OCI-LY1 (cell line): Measurements from ENCODE around the gene CRABP1.

Experiments
- H2AFZ ChIP-seq: fragments of 200-600 bp; sonication (generic), shearing (Covaris generic); 2 replicates; pipeline ENCODE4 v1.6.0; 2014; ENCODE audit warnings: antibody characterized with exemption, mild to moderate bottlenecking, low read length
- H3F3A ChIP-seq: fragments of 200-600 bp; sonication (generic), shearing (Covaris generic); 2 replicates; pipeline ENCODE4 v1.6.0; 2014; ENCODE audit warnings: mild to moderate bottlenecking, antibody characterized with exemption, low read length, moderate library complexity; ENCODE audit not compliant: insufficient read depth
- H3K27ac ChIP-seq: fragments of 200-600 bp; sonication (generic); 2 replicates; pipeline ENCODE4 v1.5.1; 2014; ENCODE audit warnings: low read length, mixed run types, mild to moderate bottlenecking, low read depth; ENCODE audit not compliant: poor library complexity, severe bottlenecking
- H3K27me3 ChIP-seq: fragments of 200-600 bp; sonication (generic); 2 replicates; pipeline ENCODE4 v1.6.0; 2014; ENCODE audit warnings: antibody characterized with exemption, mild to moderate bottlenecking, low read length, moderate library complexity; ENCODE audit not compliant: insufficient read depth
- H3K36me3 ChIP-seq: fragments of 200-600 bp; sonication (generic); 2 replicates; pipeline ENCODE4 v1.6.1; 2014; ENCODE audit warnings: mild to moderate bottlenecking, antibody characterized with exemption, low read length, moderate library complexity, mixed read lengths; ENCODE audit not compliant: insufficient read depth
- H3K4me1 ChIP-seq: fragments of 200-600 bp; sonication (generic); 2 replicates; pipeline ENCODE4 v1.5.1; 2014; ENCODE audit warnings: mild to moderate bottlenecking, low read length, moderate library complexity; ENCODE audit not compliant: insufficient read depth, severe bottlenecking
- H3K4me2 ChIP-seq: fragments of 200-600 bp; sonication (generic), shearing (Covaris generic); 2 replicates; pipeline ENCODE4 v1.6.1; 2014; ENCODE audit warnings: low read length
- H3K4me3 ChIP-seq: fragments of 200-600 bp; sonication (generic); 2 replicates; pipeline ENCODE4 v1.5.1; 2014; ENCODE audit warnings: low read length, low read depth, mild to moderate bottlenecking, mixed read lengths; ENCODE audit not compliant: poor library complexity, severe bottlenecking
- H3K79me2 ChIP-seq: fragments of 200-600 bp; shearing (Covaris generic); 2 replicates; pipeline ENCODE4 v1.6.1; 2016; ENCODE audit warnings: mixed run types, low read length, mixed read lengths; ENCODE audit not compliant: insufficient read depth
- H3K9ac ChIP-seq: fragments of 200-600 bp; sonication (generic), shearing (Covaris generic); 2 replicates; pipeline ENCODE4 v1.6.1; 2014; ENCODE audit warnings: mild to moderate bottlenecking, low read length, mixed read lengths
- H3K9me2 ChIP-seq: fragments of 200-600 bp; sonication (generic), shearing (Covaris generic); 2 replicates; pipeline ENCODE4 v1.6.1; 2014; ENCODE audit warnings: low read depth, mild to moderate bottlenecking, low read length, mixed read lengths
- H3K9me3 ChIP-seq: fragments of 200-600 bp; shearing (Covaris generic); 2 replicates; pipeline ENCODE4 v1.6.1; 2014; ENCODE audit warnings: low read length, mixed read lengths
- H4K20me1 ChIP-seq: fragments of 200-600 bp; sonication (generic), shearing (Covaris generic); 2 replicates; pipeline ENCODE4 v1.6.0; 2016; ENCODE audit warnings: mild to moderate bottlenecking, low read length; ENCODE audit not compliant: insufficient read depth
- EZH2 ChIP-seq: fragments of 200-600 bp; sonication (generic), shearing (Covaris generic); IDR thresholded peaks from 2 replicates; pipeline ENCODE4 v1.8.0; 2017; ENCODE audit warnings: borderline replicate concordance, mixed run types, mild to moderate bottlenecking, antibody characterized with exemption, low read length, moderate library complexity, mixed read lengths
- TF ChIP-seq, protein P1 (sequence below): fragments of 200-600 bp; sonication (generic), shearing (Covaris generic); IDR thresholded peaks from 2 replicates; pipeline ENCODE4 v1.5.1; 2017; ENCODE audit warnings: mild to moderate bottlenecking, antibody characterized with exemption, low read length, moderate library complexity, mixed read lengths

The CRABP1 gene

DNA sequence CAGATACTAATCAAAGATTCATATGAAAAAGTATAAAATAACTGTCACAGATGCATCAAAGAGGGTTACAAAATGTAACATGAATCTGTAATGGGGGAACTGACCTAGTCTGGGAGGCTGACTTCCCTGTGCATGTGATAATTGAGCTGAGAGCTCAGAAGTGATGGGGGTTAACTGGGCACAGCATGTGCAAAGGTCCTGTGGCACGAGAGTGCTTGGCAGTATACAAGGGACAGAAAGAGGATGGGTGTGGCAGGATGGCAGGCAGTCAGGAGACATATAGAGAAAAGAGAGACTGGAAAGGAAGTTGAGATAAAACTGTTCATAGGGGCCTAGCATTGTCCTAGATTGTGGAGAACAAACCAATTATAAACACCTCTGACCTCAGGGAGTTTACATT, 50.1 kb downstream of the CRABP1 start:
- TF ChIP-seq EZH2, result no peak
- TF ChIP-seq, protein P1, sequence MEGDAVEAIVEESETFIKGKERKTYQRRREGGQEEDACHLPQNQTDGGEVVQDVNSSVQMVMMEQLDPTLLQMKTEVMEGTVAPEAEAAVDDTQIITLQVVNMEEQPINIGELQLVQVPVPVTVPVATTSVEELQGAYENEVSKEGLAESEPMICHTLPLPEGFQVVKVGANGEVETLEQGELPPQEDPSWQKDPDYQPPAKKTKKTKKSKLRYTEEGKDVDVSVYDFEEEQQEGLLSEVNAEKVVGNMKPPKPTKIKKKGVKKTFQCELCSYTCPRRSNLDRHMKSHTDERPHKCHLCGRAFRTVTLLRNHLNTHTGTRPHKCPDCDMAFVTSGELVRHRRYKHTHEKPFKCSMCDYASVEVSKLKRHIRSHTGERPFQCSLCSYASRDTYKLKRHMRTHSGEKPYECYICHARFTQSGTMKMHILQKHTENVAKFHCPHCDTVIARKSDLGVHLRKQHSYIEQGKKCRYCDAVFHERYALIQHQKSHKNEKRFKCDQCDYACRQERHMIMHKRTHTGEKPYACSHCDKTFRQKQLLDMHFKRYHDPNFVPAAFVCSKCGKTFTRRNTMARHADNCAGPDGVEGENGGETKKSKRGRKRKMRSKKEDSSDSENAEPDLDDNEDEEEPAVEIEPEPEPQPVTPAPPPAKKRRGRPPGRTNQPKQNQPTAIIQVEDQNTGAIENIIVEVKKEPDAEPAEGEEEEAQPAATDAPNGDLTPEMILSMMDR, result no peak
- H3K4me1 ChIP-seq, result no peaks in the 10 kb centered on the region
- no peak overlapping the region for H2AFZ ChIP-seq
- H3K9me3 ChIP-seq, result no peaks in the 10 kb centered on the region
- H3K9ac ChIP-seq, result no peak overlapping the region
- no peak overlapping the region for H3K4me2 ChIP-seq
- no peaks in the 10 kb centered on the region for H3K79me2 ChIP-seq
- no peaks in the 10 kb centered on the region for H3F3A ChIP-seq
- no peaks in the 10 kb centered on the region; the same call in 1 of the 2 replicates for H3K27me3 ChIP-seq
- H3K36me3 ChIP-seq, result no peaks in the 10 kb centered on the region
- H4K20me1 ChIP-seq, result no peaks in the 10 kb centered on the region
- no peak overlapping the region for H3K27ac ChIP-seq
- H3K9me2 ChIP-seq, result no peaks in the 10 kb centered on the region
- H3K4me3 ChIP-seq, result no peak overlapping the region

GRCh38 chr15:78390826-78391225, 50.7 kb downstream of the CRABP1 start:
- Histone ChIP-seq H3F3A (no peaks in the 10 kb centered on the region), H3K9me3 (no peaks in the 10 kb centered on the region), H3K27ac (no peak overlapping the region), H3K4me2 (no peak overlapping the region), H3K4me3 (no peak overlapping the region), H3K4me1 (no peaks in the 10 kb centered on the region), H3K79me2 (no peaks in the 10 kb centered on the region), H3K27me3 (no peaks in the 10 kb centered on the region; the same call in 1 of the 2 replicates), H3K9ac (no peak overlapping the region), H4K20me1 (no peaks in the 10 kb centered on the region), H3K9me2 (no peaks in the 10 kb centered on the region), H3K36me3 (no peaks in the 10 kb centered on the region), H2AFZ (no peak overlapping the region)
- TF ChIP-seq EZH2, result no peak
- TF ChIP-seq, protein P1, result no peak

- no peak overlapping the region for H3K27ac ChIP-seq
- no peak overlapping the region for H3K4me3 ChIP-seq
- no peak overlapping the region for H3K9ac ChIP-seq
- H3K36me3 ChIP-seq, result no peaks in the 10 kb centered on the region
- H3K27me3 ChIP-seq, result no peaks in the 10 kb centered on the region; the same call in 1 of the 2 replicates
- no peak overlapping the region for H2AFZ ChIP-seq
- no peaks in the 10 kb centered on the region for H3K79me2 ChIP-seq
- TF ChIP-seq, protein P1, result no peak
- H3F3A ChIP-seq, result no peaks in the 10 kb centered on the region
- H3K9me2 ChIP-seq, result no peaks in the 10 kb centered on the region
- H3K4me1 ChIP-seq, result no peaks in the 10 kb centered on the region
- no peaks in the 10 kb centered on the region for H4K20me1 ChIP-seq
- H3K9me3 ChIP-seq, result no peaks in the 10 kb centered on the region
- no peak overlapping the region for H3K4me2 ChIP-seq
These were observed 51.6 kb downstream of the CRABP1 start for GRCh38 chr15:78391781-78392180.
